ENCODE measurements around the gene AUNIP.

- TF ChIP-seq CTCF (conservative IDR thresholded peaks at IDR 0.05) = no peak
- no peak for TF ChIP-seq EZH2 (IDR thresholded peaks at IDR 0.05; ENCODE audit: low read depth)
Observed at GRCh38 chr1:25880518-25880917, 21.3 kb upstream of the AUNIP start.

Data from PC-9 (cell line).